Measurements from ENCODE around the gene BARX1.

GRCh38 chr9:93941493-93941892 lies 13.7 kb downstream of the BARX1 start:
- TF ChIP-seq CTCF (IDR thresholded peaks at IDR 0.05; ENCODE audit: low read length) = no peak
- TF ChIP-seq EZH2 (optimal IDR thresholded peaks at IDR 0.05; ENCODE audit: low read depth, low read length) = no peak
- TF ChIP-seq EZH2phosphoT487 (IDR thresholded peaks at IDR 0.05; ENCODE audit: low read length) = no peak
